Gastrocnemius medialis (tissue), 4 donors: ENCODE measurements around the gene PFKFB2.

Experiments
- POLR2A ChIP-seq, 2 donors: fragments of 450-650 bp; IDR thresholded peaks; one replicate each; pipeline ENCODE4 v1.6.1; 2017; ENCODE audit warnings: antibody characterized with exemption in 2 of 2, mild to moderate bottlenecking in 2 of 2, moderate library complexity in 2 of 2
- TF ChIP-seq, protein P1 (sequence below), 5 experiments: fragments of 450-650 bp in 3 of 5; fragments of 200-600 bp in 2 of 5; sonication (generic) in 2 of 5; IDR thresholded peaks in 4 of 5; conservative IDR thresholded peaks in 1 of 5; 1 replicate in 4 of 5; 2 replicates in 1 of 5; pipeline ENCODE4 v1.5.1; 2016 to 2019; ENCODE audit warnings: antibody characterized with exemption in 5 of 5, mild to moderate bottlenecking in 3 of 5, moderate library complexity in 3 of 5

DNA sequence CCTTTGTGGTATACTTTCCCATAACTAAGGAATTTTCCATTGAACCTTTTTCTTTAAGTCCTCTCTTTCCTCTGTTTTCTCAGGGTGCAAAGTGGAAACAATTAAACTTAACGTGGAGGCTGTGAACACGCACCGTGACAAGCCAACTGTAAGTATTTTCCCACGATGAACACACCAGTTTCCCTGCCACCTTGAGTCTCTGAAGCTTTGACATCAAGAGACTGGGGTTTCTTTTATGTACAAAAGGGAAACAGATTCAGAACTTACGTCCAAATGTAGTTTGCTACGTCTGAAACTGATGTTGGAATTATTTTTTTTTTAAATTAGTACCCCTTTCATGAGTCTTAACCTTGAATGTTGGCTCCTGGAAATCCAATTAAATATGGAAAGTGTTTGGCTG, 18.4 kb downstream of the PFKFB2 start:
- TF ChIP-seq POLR2A (IDR thresholded peaks at IDR 0.05), result no peak
- TF ChIP-seq, protein P1, sequence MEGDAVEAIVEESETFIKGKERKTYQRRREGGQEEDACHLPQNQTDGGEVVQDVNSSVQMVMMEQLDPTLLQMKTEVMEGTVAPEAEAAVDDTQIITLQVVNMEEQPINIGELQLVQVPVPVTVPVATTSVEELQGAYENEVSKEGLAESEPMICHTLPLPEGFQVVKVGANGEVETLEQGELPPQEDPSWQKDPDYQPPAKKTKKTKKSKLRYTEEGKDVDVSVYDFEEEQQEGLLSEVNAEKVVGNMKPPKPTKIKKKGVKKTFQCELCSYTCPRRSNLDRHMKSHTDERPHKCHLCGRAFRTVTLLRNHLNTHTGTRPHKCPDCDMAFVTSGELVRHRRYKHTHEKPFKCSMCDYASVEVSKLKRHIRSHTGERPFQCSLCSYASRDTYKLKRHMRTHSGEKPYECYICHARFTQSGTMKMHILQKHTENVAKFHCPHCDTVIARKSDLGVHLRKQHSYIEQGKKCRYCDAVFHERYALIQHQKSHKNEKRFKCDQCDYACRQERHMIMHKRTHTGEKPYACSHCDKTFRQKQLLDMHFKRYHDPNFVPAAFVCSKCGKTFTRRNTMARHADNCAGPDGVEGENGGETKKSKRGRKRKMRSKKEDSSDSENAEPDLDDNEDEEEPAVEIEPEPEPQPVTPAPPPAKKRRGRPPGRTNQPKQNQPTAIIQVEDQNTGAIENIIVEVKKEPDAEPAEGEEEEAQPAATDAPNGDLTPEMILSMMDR (IDR thresholded peaks at IDR 0.05 in 4 of 5, conservative IDR thresholded peaks at IDR 0.05 in 1 of 5), result no peak
